Activated CD4-positive, alpha-beta T cell treated with anti-CD3 and anti-CD28 coated beads for 1 hour (primary cell): ENCODE data around the gene CACNB3.
A peak's percentile ranks its signal among the peaks of the same experiment; 100 is the strongest.

Experiments used
- DNase-seq: peaks from one replicate; pipeline ENCODE4 v3.0.0-alpha.2; 2020

Gene CACNB3

GRCh38 chr12:48817873-48818830, at the start of gene CACNB3:
TSS of gene CACNB3 (plus strand) at chr12:48818496. CDS start at chr12:48818930, 434 bp downstream.
- DNase-seq, result peak; percentile 64

- no peak for DNase-seq
Measured at GRCh38 chr12:48768736-48769135, 49.6 kb upstream of the CACNB3 start.

- no peak for DNase-seq
Measured at GRCh38 chr12:48770756-48771155, 47.5 kb upstream of the CACNB3 start.

- no peak for DNase-seq
Measured at GRCh38 chr12:48771588-48772112, 46.6 kb upstream of the CACNB3 start.

- DNase-seq, result no peak
Measured at GRCh38 chr12:48773686-48774085, 44.6 kb upstream of the CACNB3 start.

GRCh38 chr12:48774516-48774915, 43.8 kb upstream of the CACNB3 start:
- DNase-seq, result no peak

- no peak for DNase-seq
Measured at GRCh38 chr12:48775299-48775698, 43.0 kb upstream of the CACNB3 start.

GRCh38 chr12:48775991-48776649, 42.2 kb upstream of the CACNB3 start:
- DNase-seq, result no peak

GRCh38 chr12:48776956-48777355, 41.3 kb upstream of the CACNB3 start:
- DNase-seq, result no peak

- DNase-seq, result no peak
Measured at GRCh38 chr12:48777501-48778400, 40.5 kb upstream of the CACNB3 start.

GRCh38 chr12:48779869-48780268, 38.4 kb upstream of the CACNB3 start:
- no peak for DNase-seq

GRCh38 chr12:48780381-48781025, 37.8 kb upstream of the CACNB3 start:
- no peak for DNase-seq

GRCh38 chr12:48781750-48782456, 36.4 kb upstream of the CACNB3 start:
- DNase-seq, result no peak

GRCh38 chr12:48782457-48783395, 35.6 kb upstream of the CACNB3 start:
- DNase-seq, result no peak

- no peak for DNase-seq
Measured at GRCh38 chr12:48783432-48783831, 34.9 kb upstream of the CACNB3 start.

- no peak for DNase-seq
Measured at GRCh38 chr12:48786591-48787544, 31.4 kb upstream of the CACNB3 start.

- DNase-seq, result no peak
Measured at GRCh38 chr12:48787791-48788523, 30.3 kb upstream of the CACNB3 start.

GRCh38 chr12:48788524-48788853, 29.8 kb upstream of the CACNB3 start:
- no peak for DNase-seq
